Nephron progenitor cell (in vitro differentiated cells): ENCODE measurements around the gene ARHGAP12.
A peak's percentile ranks its signal among the peaks of the same experiment; 100 is the strongest.

Experiments
- DNase-seq: peaks from one replicate; pipeline ENCODE4 v3.0.0; 2021
- H3K27ac Mint-ChIP-seq: 2 replicates; pipeline ENCODE4 v1.8.0; 2021; ENCODE audit warnings: mild to moderate bottlenecking, moderate library complexity, mixed read lengths
- H3K27me3 Mint-ChIP-seq: 2 replicates; pipeline ENCODE4 v1.8.0; 2021; ENCODE audit warnings: mild to moderate bottlenecking, low read depth, mixed read lengths; ENCODE audit not compliant: poor library complexity
- H3K36me3 Mint-ChIP-seq: 2 replicates; pipeline ENCODE4 v1.8.0; 2021; ENCODE audit warnings: low read depth, mixed read lengths
- H3K4me1 Mint-ChIP-seq: 2 replicates; pipeline ENCODE4 v1.8.0; 2021; ENCODE audit warnings: mixed read lengths
- H3K4me3 Mint-ChIP-seq: 2 replicates; pipeline ENCODE4 v1.8.0; 2021; ENCODE audit warnings: mild to moderate bottlenecking, moderate library complexity, mixed read lengths
- H3K9me3 Mint-ChIP-seq: 2 replicates; pipeline ENCODE4 v1.8.0; 2021; ENCODE audit warnings: mild to moderate bottlenecking, moderate library complexity, mixed read lengths
- CTCF ChIP-seq: fragments of 200-600 bp; sonication (generic); IDR thresholded peaks from 2 replicates; pipeline ENCODE4 v1.5.0; 2021; ENCODE audit warnings: antibody characterized with exemption

Gene ARHGAP12

GRCh38 chr10:31757831-31758230 is 170.8 kb downstream of the ARHGAP12 start:
- peak overlapping the region; percentile 91 for H3K27ac Mint-ChIP-seq
- H3K4me3 Mint-ChIP-seq = peak overlapping the region; percentile 89
- no peak for DNase-seq

GRCh38 chr10:31757386-31757791 is 171.2 kb downstream of the ARHGAP12 start:
- H3K27me3 Mint-ChIP-seq = peaks cover 3% of the 10 kb centered on the region
- TF ChIP-seq CTCF = no peak
- H3K4me3 Mint-ChIP-seq = no peak overlapping the region
- peaks cover 68% of the 10 kb centered on the region for H3K4me1 Mint-ChIP-seq
- H3K9me3 Mint-ChIP-seq = peaks cover under 1% of the 10 kb centered on the region
- H3K36me3 Mint-ChIP-seq = peaks cover under 1% of the 10 kb centered on the region
- no peak for DNase-seq
- no peak overlapping the region for H3K27ac Mint-ChIP-seq

More at GRCh38 chr10:31757831-31758230, 170.8 kb downstream of the ARHGAP12 start:
- Mint-ChIP-seq H3K4me1 (peaks cover 72% of the 10 kb centered on the region), H3K9me3 (peaks cover 4% of the 10 kb centered on the region), H3K27me3 (peaks cover 3% of the 10 kb centered on the region), H3K36me3 (peaks cover 5% of the 10 kb centered on the region)
- no peak for TF ChIP-seq CTCF

- peaks cover 71% of the 10 kb centered on the region for H3K4me1 Mint-ChIP-seq
- H3K27ac Mint-ChIP-seq = peak overlapping the region; percentile 95
Observed at GRCh38 chr10:31756729-31757110, 171.9 kb downstream of the ARHGAP12 start.

GRCh38 chr10:31756101-31756728 is 172.4 kb downstream of the ARHGAP12 start:
- DNase-seq = no peak
- Mint-ChIP-seq H3K4me3 (no peak overlapping the region), H3K27ac (peak overlapping the region; percentile 95), H3K36me3 (no peaks in the 10 kb centered on the region), H3K27me3 (peaks cover 3% of the 10 kb centered on the region), H3K9me3 (no peaks in the 10 kb centered on the region), H3K4me1 (peaks cover 71% of the 10 kb centered on the region)
- TF ChIP-seq CTCF = no peak

More at GRCh38 chr10:31756729-31757110, 171.9 kb downstream of the ARHGAP12 start:
- Mint-ChIP-seq H3K9me3 (no peaks in the 10 kb centered on the region), H3K27me3 (peaks cover 3% of the 10 kb centered on the region), H3K36me3 (no peaks in the 10 kb centered on the region), H3K4me3 (no peak overlapping the region)
- DNase-seq = no peak
- no peak for TF ChIP-seq CTCF
